Sigmoid colon (tissue), 7 donors: ENCODE results near the gene NARS2. TPM values are rescaled to one million over a fixed set of nuclear protein-coding genes. Genes with fewer than 3 reads are reported as not detected.
"Not testable (repeated sequence)": the region's sequence is repeated elsewhere in the genome, so short reads cannot be mapped to it uniquely, and the experiment has no call there.

Experiments
- DNase-seq: peaks from one replicate; pipeline ENCODE4 v3.0.0-alpha.2; 2019
- H3K27ac ChIP-seq, 4 donors: fragments of 200-600 bp; sonication (generic); one replicate each; pipeline ENCODE4 v1.5.1; 2016 to 2019; ENCODE audit warnings: mild to moderate bottlenecking in 1 of 4
- H3K27me3 ChIP-seq, 3 donors: fragments of 200-600 bp; sonication (generic); one replicate each; pipeline ENCODE4 v1.5.1; 2019; ENCODE audit warnings: mild to moderate bottlenecking in 1 of 3
- H3K36me3 ChIP-seq, 4 donors: fragments of 200-600 bp; sonication (generic); one replicate each; pipeline ENCODE4 v1.5.1; 2016 to 2019
- H3K4me1 ChIP-seq, 4 donors: fragments of 200-600 bp; sonication (generic); one replicate each; pipeline ENCODE4 v1.5.1; 2017 to 2019
- H3K4me3 ChIP-seq, 4 donors: fragments of 200-600 bp; sonication (generic); one replicate each; pipeline ENCODE4 v1.5.1; 2017 to 2019; ENCODE audit warnings: mild to moderate bottlenecking in 2 of 4, moderate library complexity in 1 of 4
- H3K9me3 ChIP-seq, 4 donors: fragments of 200-600 bp in 3 of 4; sonication (generic) in 3 of 4; one replicate each; pipeline versions ENCODE4 v1.5.1 to v1.6.1; 2013 to 2019
- CTCF ChIP-seq, 4 experiments: fragments of 450-650 bp in 3 of 4; fragments of 200-600 bp in 1 of 4; IDR thresholded peaks; one replicate each; pipeline ENCODE4 v1.5.1; 2016 to 2019; ENCODE audit warnings: antibody characterized with exemption in 4 of 4, mild to moderate bottlenecking in 3 of 4, moderate library complexity in 2 of 4
- EP300 ChIP-seq, 4 donors: sonication (generic); formaldehyde crosslinking; IDR thresholded peaks; one replicate each; pipeline ENCODE4 v1.6.1; 2017; ENCODE audit warnings: antibody characterized with exemption in 4 of 4
- POLR2A ChIP-seq, 2 donors: fragments of 450-650 bp; IDR thresholded peaks; one replicate each; pipeline ENCODE4 v1.6.1; 2016; ENCODE audit warnings: antibody characterized with exemption in 2 of 2, mild to moderate bottlenecking in 2 of 2, moderate library complexity in 2 of 2
- POLR2AphosphoS5 ChIP-seq, 4 donors: sonication (generic); formaldehyde crosslinking; IDR thresholded peaks; one replicate each; pipeline ENCODE4 v1.6.1; 2017; ENCODE audit warnings: antibody characterized with exemption in 4 of 4
- WGBS, 2 donors: extraction: QIAGEN DNeasy Blood & Tissue Kit; methylation state at CpG; one replicate each; pipeline ENCODE4 v1.1.7; 2013; 5-methylcytosine and 5-hydroxymethylcytosine counted together
- intact Hi-C: fragments of 100-400 bp; cut with DNase I; formaldehyde crosslinking; loops from one replicate; pipeline ENCODE4 v1.15.1; 2023
- polyA plus RNA-seq, 3 donors: library from polyadenylated mRNA; stranded (reverse); fragments of 200-250 nt; gene quantifications; one replicate each; pipeline ENCODE4 v1.2.3, GENCODE V29; 2013
- total RNA-seq, 4 donors: library from RNA; depleted of rRNA; stranded (reverse); fragments of >200 nt; gene quantifications; one replicate each; pipeline ENCODE4 v1.1.0, GENCODE V29; 2016
- donor health status: healthy with polysubstance abuse.
- donor health status: Bipolar disorder and iron deficiency.
- donor health status: healthy.

Gene NARS2
- total and polyA plus RNA-seq, 7 donors = 7.8 to 22.2 (median 13.6) TPM

GRCh38 chr11:78613378-78613813 lies 38.7 kb upstream of the NARS2 start:
- Histone ChIP-seq H3K4me1 (no peaks in the 10 kb centered on the region), H3K36me3 (no peaks in the 10 kb centered on the region), H3K4me3 (no peak overlapping the region), H3K9me3 (peaks cover 0 to 3% (median under 1%) of the 10 kb centered on the region in 4 donors), H3K27me3 (no peaks in the 10 kb centered on the region), H3K27ac (no peak overlapping the region)
- intact Hi-C loops = no loop called here
- 77 to 84% methylated on average over 5 of the region's 5 CpGs for WGBS, 2 donors
- DNase-seq = no peak
- TF ChIP-seq POLR2A (IDR thresholded peaks at IDR 0.05) = no peak
- no peak for TF ChIP-seq CTCF (IDR thresholded peaks at IDR 0.05)
- no peak for TF ChIP-seq POLR2AphosphoS5 (IDR thresholded peaks at IDR 0.05)
- no peak for TF ChIP-seq EP300 (IDR thresholded peaks at IDR 0.05)

- TF ChIP-seq POLR2AphosphoS5 (IDR thresholded peaks at IDR 0.05) = no peak
- no peak for TF ChIP-seq POLR2A (IDR thresholded peaks at IDR 0.05)
- TF ChIP-seq CTCF (IDR thresholded peaks at IDR 0.05) = no peak
- TF ChIP-seq EP300 (IDR thresholded peaks at IDR 0.05) = no peak
- no peaks in the 10 kb centered on the region for H3K27me3 ChIP-seq
- no peaks in the 10 kb centered on the region for H3K4me1 ChIP-seq
- DNase-seq = no peak
- no peak overlapping the region for H3K27ac ChIP-seq
- intact Hi-C loops = no loop called here
- H3K4me3 ChIP-seq = no peak overlapping the region
- H3K36me3 ChIP-seq = no peaks in the 10 kb centered on the region
- peaks cover 0 to 3% (median 0%) of the 10 kb centered on the region in 4 donors for H3K9me3 ChIP-seq
- WGBS, 2 donors = 62 to 64% methylated on average over 4 of the region's 4 CpGs
Measured at GRCh38 chr11:78612721-78613377, 38.2 kb upstream of the NARS2 start.

GRCh38 chr11:78609321-78609720 lies 34.7 kb upstream of the NARS2 start:
- DNase-seq, H3K36me3 ChIP-seq, H3K4me3 ChIP-seq, H3K9me3 ChIP-seq, H3K27me3 ChIP-seq, intact Hi-C loops, H3K4me1 ChIP-seq, H3K27ac ChIP-seq: not testable (repeated sequence)
- WGBS, 2 donors = 89 to 93% methylated on average over 5 of the region's 5 CpGs

GRCh38 chr11:78607696-78608095 lies 33.0 kb upstream of the NARS2 start:
- no peak for DNase-seq
- Histone ChIP-seq H3K4me3 (no peak overlapping the region), H3K27ac (no peak overlapping the region), H3K27me3 (no peaks in the 10 kb centered on the region), H3K9me3 (no peaks in the 10 kb centered on the region), H3K4me1 (no peaks in the 10 kb centered on the region), H3K36me3 (no peaks in the 10 kb centered on the region)
- intact Hi-C loops = no loop called here
- TF ChIP-seq POLR2A (IDR thresholded peaks at IDR 0.05) (no peak), POLR2AphosphoS5 (IDR thresholded peaks at IDR 0.05) (no peak), CTCF (IDR thresholded peaks at IDR 0.05) (no peak), EP300 (IDR thresholded peaks at IDR 0.05) (no peak)

GRCh38 chr11:78606667-78607066 lies 32.0 kb upstream of the NARS2 start:
- Histone ChIP-seq H3K4me3 (no peak overlapping the region), H3K36me3 (no peaks in the 10 kb centered on the region), H3K27ac (no peak overlapping the region), H3K4me1 (no peaks in the 10 kb centered on the region), H3K27me3 (no peaks in the 10 kb centered on the region), H3K9me3 (no peaks in the 10 kb centered on the region)
- no peak for TF ChIP-seq POLR2A (IDR thresholded peaks at IDR 0.05)
- TF ChIP-seq POLR2AphosphoS5 (IDR thresholded peaks at IDR 0.05) = no peak
- TF ChIP-seq CTCF (IDR thresholded peaks at IDR 0.05) = no peak
- TF ChIP-seq EP300 (IDR thresholded peaks at IDR 0.05) = no peak
- WGBS, 2 donors = 59 to 62% methylated on average over 3 of the region's 3 CpGs
- no peak for DNase-seq
- intact Hi-C loops = no loop called here
